KMS-11 (cell line): ENCODE results near the gene CROCC2.

Experiments
- H2AFZ ChIP-seq: fragments of 200-600 bp; sonication (generic); 2 replicates; pipeline ENCODE4 v1.6.1; 2016; ENCODE audit warnings: antibody characterized with exemption, mixed run types, low read depth
- H3K27ac ChIP-seq: fragments of 200-600 bp; sonication (generic); 2 replicates; pipeline ENCODE4 v1.6.1; 2016; ENCODE audit warnings: mild to moderate bottlenecking, mixed run types
- H3K27me3 ChIP-seq: fragments of 200-600 bp; sonication (generic); 2 replicates; pipeline ENCODE4 v1.6.1; 2017; ENCODE audit warnings: mild to moderate bottlenecking, low read depth, mixed run types, moderate library complexity; ENCODE audit not compliant: insufficient read depth
- H3K36me3 ChIP-seq: fragments of 200-600 bp; sonication (generic); 2 replicates; pipeline ENCODE4 v1.6.1; 2017; ENCODE audit warnings: mild to moderate bottlenecking, mixed run types; ENCODE audit not compliant: insufficient read depth
- H3K4me1 ChIP-seq: fragments of 200-600 bp; sonication (generic); 2 replicates; pipeline ENCODE4 v1.6.1; 2016; ENCODE audit warnings: mild to moderate bottlenecking, low read depth, mixed run types; ENCODE audit not compliant: poor library complexity, severe bottlenecking
- H3K4me2 ChIP-seq: fragments of 200-600 bp; sonication (generic); 2 replicates; pipeline ENCODE4 v1.7.0; 2016; ENCODE audit warnings: mild to moderate bottlenecking, mixed run types
- H3K4me3 ChIP-seq: fragments of 200-600 bp; sonication (generic); IDR thresholded peaks from 2 replicates; pipeline ENCODE4 v1.6.1; 2017; ENCODE audit warnings: low read depth, low read length, mixed read lengths; ENCODE audit not compliant: insufficient read depth
- H3K79me2 ChIP-seq: fragments of 200-600 bp; sonication (generic); 2 replicates; pipeline ENCODE4 v1.6.1; 2016; ENCODE audit warnings: low read depth, mixed run types; ENCODE audit not compliant: insufficient read depth
- H3K9ac ChIP-seq: fragments of 200-600 bp; sonication (generic); 2 replicates; pipeline ENCODE4 v1.6.1; 2016; ENCODE audit warnings: mild to moderate bottlenecking, mixed run types
- H4K20me1 ChIP-seq: fragments of 200-600 bp; sonication (generic); 2 replicates; pipeline ENCODE4 v1.6.1; 2016; ENCODE audit warnings: mild to moderate bottlenecking, mixed run types; ENCODE audit not compliant: insufficient read depth
- TF ChIP-seq, protein P1 (sequence below): fragments of 200-600 bp; sonication (generic); conservative IDR thresholded peaks from 2 replicates; pipeline ENCODE4 v1.6.1; 2017; ENCODE audit warnings: low read depth, mild to moderate bottlenecking, antibody characterized with exemption, low read length, moderate library complexity, mixed read lengths

The CROCC2 gene

DNA sequence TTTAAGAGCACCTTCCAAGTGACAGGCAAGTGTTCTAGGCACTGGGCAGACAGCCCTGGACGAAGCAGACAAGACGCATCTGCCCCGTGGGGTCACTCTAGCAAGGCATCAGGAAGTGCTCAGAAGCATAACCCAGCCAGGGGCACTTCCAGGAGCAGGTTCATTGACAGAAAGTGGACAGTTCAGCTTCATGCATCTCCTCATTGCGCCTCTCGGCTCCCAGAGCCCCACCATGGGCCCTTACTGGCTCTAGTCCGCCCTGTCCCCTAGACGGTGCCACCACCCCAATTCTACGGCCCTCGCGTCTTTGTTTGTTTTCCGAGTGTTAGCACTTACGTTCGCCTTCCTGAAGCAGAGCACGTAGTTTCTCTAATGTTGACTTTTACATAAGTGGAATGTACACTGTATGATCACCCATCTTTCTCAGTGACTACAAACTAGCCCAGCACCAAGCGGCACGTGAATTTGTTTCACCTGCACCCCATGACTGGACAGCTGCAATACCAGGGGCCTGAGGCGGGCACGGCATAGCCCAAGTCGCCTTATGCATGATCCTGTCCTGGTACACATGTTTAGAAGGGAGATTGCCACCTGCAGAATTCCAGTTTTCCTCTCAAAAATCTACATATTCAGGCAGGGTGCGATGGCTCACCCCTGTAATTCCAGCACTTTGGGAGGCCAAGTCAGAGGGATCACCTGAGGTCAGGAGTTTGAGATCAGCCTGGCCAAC, 125.5 kb downstream of the CROCC2 start:
- no peak overlapping the region for H2AFZ ChIP-seq

DNA sequence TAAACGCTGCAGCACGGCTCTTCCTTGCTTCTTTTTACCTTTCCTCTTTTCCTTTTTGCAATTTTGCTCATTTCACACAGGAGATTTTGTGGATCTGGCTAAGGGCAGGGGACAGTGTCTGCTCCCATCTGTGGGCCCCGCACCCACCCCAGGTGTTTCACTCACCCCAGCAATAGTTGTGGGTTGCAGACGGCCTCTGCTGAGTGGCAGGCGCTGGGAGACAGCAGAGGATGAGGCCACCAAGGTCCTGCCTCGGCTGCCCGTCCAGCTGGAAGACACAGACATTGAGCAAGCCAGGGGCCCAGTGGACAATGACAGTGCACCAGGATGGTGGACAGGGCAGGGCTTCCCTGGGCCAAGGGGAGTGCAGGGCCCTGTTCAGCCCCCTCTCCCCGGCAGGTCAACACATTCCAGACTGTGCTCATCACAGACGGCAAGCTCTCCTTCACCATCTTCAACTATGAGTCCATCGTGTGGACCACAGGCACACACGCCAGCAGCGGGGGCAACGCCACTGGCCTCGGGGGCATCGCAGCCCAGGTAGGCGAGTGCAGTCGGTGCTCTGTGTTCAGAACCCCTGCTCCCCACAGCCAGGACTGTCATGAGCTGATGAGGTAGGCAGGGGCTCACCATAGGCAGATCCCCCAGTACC, 127.3 kb downstream of the CROCC2 start:
- H3K4me2 ChIP-seq = no peak overlapping the region
- TF ChIP-seq, protein P1, sequence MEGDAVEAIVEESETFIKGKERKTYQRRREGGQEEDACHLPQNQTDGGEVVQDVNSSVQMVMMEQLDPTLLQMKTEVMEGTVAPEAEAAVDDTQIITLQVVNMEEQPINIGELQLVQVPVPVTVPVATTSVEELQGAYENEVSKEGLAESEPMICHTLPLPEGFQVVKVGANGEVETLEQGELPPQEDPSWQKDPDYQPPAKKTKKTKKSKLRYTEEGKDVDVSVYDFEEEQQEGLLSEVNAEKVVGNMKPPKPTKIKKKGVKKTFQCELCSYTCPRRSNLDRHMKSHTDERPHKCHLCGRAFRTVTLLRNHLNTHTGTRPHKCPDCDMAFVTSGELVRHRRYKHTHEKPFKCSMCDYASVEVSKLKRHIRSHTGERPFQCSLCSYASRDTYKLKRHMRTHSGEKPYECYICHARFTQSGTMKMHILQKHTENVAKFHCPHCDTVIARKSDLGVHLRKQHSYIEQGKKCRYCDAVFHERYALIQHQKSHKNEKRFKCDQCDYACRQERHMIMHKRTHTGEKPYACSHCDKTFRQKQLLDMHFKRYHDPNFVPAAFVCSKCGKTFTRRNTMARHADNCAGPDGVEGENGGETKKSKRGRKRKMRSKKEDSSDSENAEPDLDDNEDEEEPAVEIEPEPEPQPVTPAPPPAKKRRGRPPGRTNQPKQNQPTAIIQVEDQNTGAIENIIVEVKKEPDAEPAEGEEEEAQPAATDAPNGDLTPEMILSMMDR = no peak
- H3K27me3 ChIP-seq = no peaks in the 10 kb centered on the region; the same call in 1 of the 2 replicates
- no peaks in the 10 kb centered on the region for H3K79me2 ChIP-seq
- no peak overlapping the region for H3K4me3 ChIP-seq
- H3K27ac ChIP-seq = no peak overlapping the region
- no peak overlapping the region for H2AFZ ChIP-seq
- no peak overlapping the region for H3K9ac ChIP-seq
- no peaks in the 10 kb centered on the region for H3K4me1 ChIP-seq
- H3K36me3 ChIP-seq = no peaks in the 10 kb centered on the region
- H4K20me1 ChIP-seq = no peaks in the 10 kb centered on the region

More for the DNA sequence above, 125.5 kb downstream of the CROCC2 start:
- H3K36me3 ChIP-seq = no peaks in the 10 kb centered on the region
- no peaks in the 10 kb centered on the region; the same call in 1 of the 2 replicates for H3K27me3 ChIP-seq
- H3K79me2 ChIP-seq = no peaks in the 10 kb centered on the region
- H3K27ac ChIP-seq = no peak overlapping the region
- no peak overlapping the region for H3K9ac ChIP-seq
- no peak overlapping the region for H3K4me3 ChIP-seq
- TF ChIP-seq, protein P1 = no peak
- H3K4me1 ChIP-seq = no peaks in the 10 kb centered on the region
- H3K4me2 ChIP-seq = no peak overlapping the region
- no peaks in the 10 kb centered on the region for H4K20me1 ChIP-seq

DNA sequence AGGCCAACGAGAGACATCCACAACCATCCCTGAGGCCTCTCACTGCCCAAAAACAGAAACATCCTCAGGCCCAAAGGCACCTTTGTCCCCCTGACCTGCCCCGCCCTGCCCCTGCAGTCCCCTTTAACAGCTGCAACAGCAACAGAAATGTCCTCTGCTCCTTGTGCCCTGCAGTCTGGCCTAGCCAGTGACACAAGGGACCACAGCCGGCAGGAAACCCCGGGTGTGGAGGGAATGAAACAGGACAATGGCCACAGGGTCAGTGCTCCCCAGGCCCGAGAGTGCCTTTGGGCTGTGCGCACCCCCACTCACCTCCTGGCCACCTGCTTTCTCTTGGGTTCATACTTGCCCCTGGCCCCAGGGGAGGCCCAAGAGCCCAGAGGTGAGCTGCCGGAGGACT, 127.9 kb downstream of the CROCC2 start:
- Histone ChIP-seq H3K4me2 (no peak overlapping the region), H3K79me2 (no peaks in the 10 kb centered on the region), H3K4me3 (no peak overlapping the region), H3K4me1 (no peaks in the 10 kb centered on the region), H3K27ac (no peak overlapping the region), H4K20me1 (no peaks in the 10 kb centered on the region), H3K36me3 (no peaks in the 10 kb centered on the region), H3K27me3 (no peaks in the 10 kb centered on the region; the same call in 1 of the 2 replicates), H3K9ac (no peak overlapping the region), H2AFZ (no peak overlapping the region)
- TF ChIP-seq, protein P1 = no peak

DNA sequence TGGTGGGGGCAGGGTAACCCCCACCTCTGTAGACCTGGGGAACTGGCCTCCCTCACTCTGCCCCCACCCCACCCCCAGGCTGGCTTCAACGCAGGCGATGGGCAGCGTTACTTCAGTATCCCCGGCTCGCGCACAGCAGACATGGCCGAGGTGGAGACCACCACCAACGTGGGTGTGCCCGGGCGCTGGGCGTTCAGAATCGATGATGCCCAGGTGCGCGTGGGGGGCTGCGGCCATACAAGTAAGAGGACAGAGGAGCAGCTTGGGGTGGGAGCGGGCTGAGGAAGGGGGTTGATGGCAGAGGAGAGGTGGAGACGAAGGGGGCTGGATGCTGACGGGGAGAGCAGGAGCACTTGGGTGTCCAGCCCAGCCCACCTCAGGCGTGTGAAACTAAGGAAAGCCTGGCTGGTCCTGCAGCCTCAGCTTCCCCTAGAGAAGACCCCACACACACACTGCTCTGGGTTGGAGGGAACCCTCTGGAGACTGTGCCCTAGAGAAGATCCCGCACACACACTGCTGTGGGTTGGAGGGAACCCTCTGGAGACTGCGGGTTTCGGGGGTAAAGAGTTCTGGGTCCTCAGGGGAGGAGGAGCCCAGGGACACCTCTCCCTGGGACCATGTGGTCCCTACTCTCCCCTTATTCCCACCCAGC, 128.5 kb downstream of the CROCC2 start:
- H3K79me2 ChIP-seq = no peaks in the 10 kb centered on the region
- no peak overlapping the region for H3K27ac ChIP-seq
- H2AFZ ChIP-seq = no peak overlapping the region
- H3K4me1 ChIP-seq = no peaks in the 10 kb centered on the region
- TF ChIP-seq, protein P1 = no peak
- H4K20me1 ChIP-seq = no peaks in the 10 kb centered on the region
- no peak overlapping the region for H3K4me3 ChIP-seq
- no peak overlapping the region for H3K9ac ChIP-seq
- H3K27me3 ChIP-seq = no peaks in the 10 kb centered on the region; the same call in 1 of the 2 replicates
- no peak overlapping the region for H3K4me2 ChIP-seq
- no peaks in the 10 kb centered on the region for H3K36me3 ChIP-seq
